ENCODE measurements around the gene SUCLA2. TPM values are rescaled to one million over a fixed set of nuclear protein-coding genes. Genes with fewer than 3 reads are reported as not detected.

The SUCLA2 gene
- polyA plus RNA-seq (2013), result 21.5 and 24.1 TPM in 2 replicates

DNA sequence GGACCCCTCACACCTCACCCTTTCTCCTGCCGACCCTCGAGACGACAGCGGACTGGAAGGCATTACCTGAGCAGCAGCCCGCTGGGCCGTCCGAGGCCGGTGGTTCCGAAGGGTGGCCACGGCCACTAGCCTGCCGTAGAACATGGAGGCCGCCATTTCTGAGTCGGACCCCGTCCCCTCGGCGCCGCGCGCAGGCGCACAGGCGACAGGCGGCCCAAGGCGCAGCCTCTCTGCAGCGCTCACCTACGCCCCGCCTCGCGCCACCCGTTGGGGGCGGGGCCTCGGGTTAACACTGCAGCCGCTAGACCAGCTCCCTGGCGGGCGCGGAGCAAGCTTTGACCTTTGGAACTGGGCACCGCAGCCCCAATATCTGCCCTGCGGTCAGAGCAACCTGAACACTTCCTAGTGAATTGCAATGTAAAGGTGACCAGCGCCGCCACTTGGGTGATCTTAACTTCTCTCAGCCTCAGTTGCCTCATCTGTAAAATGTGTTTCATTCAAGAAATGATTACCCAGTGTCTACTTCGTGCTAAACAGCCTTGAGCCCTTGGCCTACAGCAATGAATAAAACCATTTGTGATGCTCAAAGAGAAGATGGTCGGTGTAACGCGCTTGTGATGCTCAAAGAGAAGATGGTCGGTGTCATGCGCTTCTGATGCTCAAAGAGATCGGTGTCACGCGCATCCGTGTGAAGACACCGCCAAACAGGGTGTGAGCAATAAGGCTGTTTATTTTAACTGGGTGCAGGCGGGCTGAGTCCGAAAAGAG, at the start of gene SUCLA2:
SUCLA2 (minus strand) TSS at position 160 of the 768 bp plus-strand sequence; CDS start at position 156, 4 bp downstream.
- WGBS (ENCODE audit: extremely low coverage, insufficient coverage, insufficient read length), result no CpG with 5 or more reads among the region's 52 CpGs
- Histone ChIP-seq H3K27ac (ENCODE audit: low read depth, low read length) (no peak within 1 kb of the TSS), H2BK12ac (ENCODE audit: low read length) (peak within 1 kb of the TSS; percentile 17), H3K23ac (ENCODE audit: low read length) (no peak within 1 kb of the TSS), H3K4me2 (ENCODE audit: low read length) (peak within 1 kb of the TSS; percentile 92), H3K4me3 (ENCODE audit: low read depth, low read length) (peak within 1 kb of the TSS; percentile 95), H3K36me3 (ENCODE audit: control insufficient read depth in 1 of 2, insufficient read depth in 2 of 2, low read length in 2 of 2) (no peaks in the 10 kb centered on the region), H3K14ac (ENCODE audit: low read length) (peak within 1 kb of the TSS; percentile 97), H3K27me3 (ENCODE audit: insufficient read depth, low read length) (no peaks in the 10 kb centered on the region), H2AK5ac (ENCODE audit: low read length) (peak within 1 kb of the TSS; percentile 53), H3K18ac (ENCODE audit: low read length) (peak within 1 kb of the TSS; percentile 99), H4K12ac (ENCODE audit: low read depth, low read length) (peak within 1 kb of the TSS; percentile 100), H3K9me3 (ENCODE audit: insufficient read depth, low read depth, low read length) (no peaks in the 10 kb centered on the region), H3K4ac (ENCODE audit: low read depth, low read length) (peak within 1 kb of the TSS; percentile 98), H3K9ac (ENCODE audit: low read length) (peak within 1 kb of the TSS; percentile 93), H2BK120ac (ENCODE audit: insufficient read depth, low read length, poor library complexity) (peak within 1 kb of the TSS; percentile 93), H4K8ac (ENCODE audit: low read depth, low read length) (peak within 1 kb of the TSS; percentile 99), H3K79me1 (ENCODE audit: low read length) (peaks cover 5% of the 10 kb centered on the region), H3K79me2 (ENCODE audit: control insufficient read depth, insufficient read depth, low read length, poor library complexity) (peaks cover 6% of the 10 kb centered on the region), H2AFZ (ENCODE audit: insufficient read depth, low read length, poor library complexity) (peak within 1 kb of the TSS; percentile 99), H4K91ac (ENCODE audit: low read depth, low read length) (peak within 1 kb of the TSS; percentile 93), H2BK5ac (ENCODE audit: low read depth, low read length, poor library complexity) (peak within 1 kb of the TSS; percentile 76), H3K4me1 (ENCODE audit: control insufficient read depth in 1 of 2, insufficient read depth in 2 of 2, low read length in 2 of 2) (peaks cover 5 to 6% of the 10 kb centered on the region in 2 experiments)
- peak; percentile 94 to 97 for DNase-seq

DNA sequence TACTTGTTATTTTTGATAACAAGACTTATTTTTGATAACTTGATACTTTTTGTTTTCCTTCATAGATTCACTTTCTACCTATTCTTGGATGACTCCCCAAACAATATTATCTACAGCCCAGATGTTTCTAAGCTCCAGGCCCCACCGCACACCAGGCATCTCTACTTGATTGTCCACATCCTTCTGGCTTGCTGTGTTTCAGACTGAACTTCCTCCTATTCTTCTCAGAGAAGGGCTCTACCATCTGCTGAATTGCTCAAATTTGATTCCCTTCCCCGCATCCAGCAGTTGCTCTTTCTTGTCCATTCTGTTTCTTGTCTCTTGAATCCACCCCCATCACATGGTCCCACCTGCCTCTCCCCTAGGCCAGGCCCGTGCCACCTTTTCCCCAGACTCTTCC, 49.5 kb upstream of the SUCLA2 start:
- no CpG with 5 or more reads among the region's 3 CpGs for WGBS (ENCODE audit: extremely low coverage, insufficient coverage, insufficient read length)
- Histone ChIP-seq H2BK5ac (ENCODE audit: low read depth, low read length, poor library complexity) (no peak overlapping the region), H4K91ac (ENCODE audit: low read depth, low read length) (no peak overlapping the region), H3K36me3 (ENCODE audit: control insufficient read depth in 1 of 2, insufficient read depth in 2 of 2, low read length in 2 of 2) (peaks cover 21% of the 10 kb centered on the region in 2 experiments), H3K23ac (ENCODE audit: low read length) (no peak overlapping the region), H4K12ac (ENCODE audit: low read depth, low read length) (no peak overlapping the region), H2AFZ (ENCODE audit: insufficient read depth, low read length, poor library complexity) (no peak overlapping the region), H3K27me3 (ENCODE audit: insufficient read depth, low read length) (no peaks in the 10 kb centered on the region), H2BK12ac (ENCODE audit: low read length) (no peak overlapping the region), H2AK5ac (ENCODE audit: low read length) (no peak overlapping the region), H3K9me3 (ENCODE audit: insufficient read depth, low read depth, low read length) (no peaks in the 10 kb centered on the region), H2BK120ac (ENCODE audit: insufficient read depth, low read length, poor library complexity) (no peak overlapping the region), H3K4ac (ENCODE audit: low read depth, low read length) (no peak overlapping the region), H3K79me1 (ENCODE audit: low read length) (no peaks in the 10 kb centered on the region), H3K18ac (ENCODE audit: low read length) (no peak overlapping the region), H3K4me2 (ENCODE audit: low read length) (no peak overlapping the region), H3K14ac (ENCODE audit: low read length) (no peak overlapping the region), H3K79me2 (ENCODE audit: control insufficient read depth, insufficient read depth, low read length, poor library complexity) (no peaks in the 10 kb centered on the region), H3K4me1 (ENCODE audit: control insufficient read depth in 1 of 2, insufficient read depth in 2 of 2, low read length in 2 of 2) (no peaks in the 10 kb centered on the region), H3K4me3 (ENCODE audit: low read depth, low read length) (no peak overlapping the region), H3K27ac (ENCODE audit: low read depth, low read length) (no peak overlapping the region), H4K8ac (ENCODE audit: low read depth, low read length) (no peak overlapping the region), H3K9ac (ENCODE audit: low read length) (no peak overlapping the region)
- no peak for DNase-seq

DNA sequence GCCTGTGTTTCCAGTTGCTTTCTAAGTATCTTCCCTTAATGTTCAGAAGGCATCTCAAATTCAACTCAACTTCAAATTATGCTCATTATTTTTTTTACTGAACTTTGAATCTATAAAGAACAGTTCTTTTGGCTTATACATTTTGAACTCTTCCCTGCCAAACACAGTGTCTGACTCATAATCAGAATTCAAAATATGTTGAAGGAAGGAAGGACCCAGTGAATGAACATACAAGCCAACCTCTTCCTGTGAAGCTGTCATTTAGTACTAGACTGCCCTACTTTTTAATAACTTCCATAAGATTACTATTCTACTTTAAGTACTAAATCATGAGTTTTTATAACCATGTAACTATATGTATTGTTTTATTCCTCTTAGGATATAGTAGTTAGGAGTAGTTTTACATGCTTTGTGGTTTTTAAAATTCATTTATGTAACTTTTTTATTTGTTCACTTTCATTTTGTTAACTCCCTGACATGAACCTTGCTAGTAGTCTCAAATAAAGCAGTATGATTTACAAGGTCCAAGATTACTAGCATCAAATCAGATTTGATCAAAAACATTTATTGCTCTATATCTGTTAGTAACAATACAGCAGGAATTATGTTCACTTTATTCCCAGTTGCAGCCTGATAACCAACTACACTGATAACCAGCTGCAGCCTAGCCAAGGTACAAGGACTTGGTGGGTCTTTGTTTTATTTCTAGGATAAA, 42.9 kb upstream of the SUCLA2 start:
- no peak overlapping the region for H2AFZ ChIP-seq (ENCODE audit: insufficient read depth, low read length, poor library complexity)
- no peak overlapping the region for H2BK5ac ChIP-seq (ENCODE audit: low read depth, low read length, poor library complexity)
- H4K8ac ChIP-seq (ENCODE audit: low read depth, low read length), result no peak overlapping the region
- H3K27ac ChIP-seq (ENCODE audit: low read depth, low read length), result no peak overlapping the region
- H3K9me3 ChIP-seq (ENCODE audit: insufficient read depth, low read depth, low read length), result no peaks in the 10 kb centered on the region
- H3K14ac ChIP-seq (ENCODE audit: low read length), result no peak overlapping the region
- no peak overlapping the region for H3K18ac ChIP-seq (ENCODE audit: low read length)
- no peaks in the 10 kb centered on the region for H3K79me1 ChIP-seq (ENCODE audit: low read length)
- H2BK12ac ChIP-seq (ENCODE audit: low read length), result no peak overlapping the region
- H3K4me1 ChIP-seq (ENCODE audit: control insufficient read depth in 1 of 2, insufficient read depth in 2 of 2, low read length in 2 of 2), result peaks cover 3 to 4% of the 10 kb centered on the region in 2 experiments
- no peak overlapping the region for H3K4ac ChIP-seq (ENCODE audit: low read depth, low read length)
- no peak overlapping the region for H4K12ac ChIP-seq (ENCODE audit: low read depth, low read length)
- H3K36me3 ChIP-seq (ENCODE audit: control insufficient read depth in 1 of 2, insufficient read depth in 2 of 2, low read length in 2 of 2), result peaks cover 7 to 9% of the 10 kb centered on the region in 2 experiments
- H2AK5ac ChIP-seq (ENCODE audit: low read length), result no peak overlapping the region
- H3K23ac ChIP-seq (ENCODE audit: low read length), result no peak overlapping the region
- no peak overlapping the region for H2BK120ac ChIP-seq (ENCODE audit: insufficient read depth, low read length, poor library complexity)
- DNase-seq, result peak in 1 of 2 donors; percentile 40
- no peak overlapping the region for H4K91ac ChIP-seq (ENCODE audit: low read depth, low read length)
- no peak overlapping the region for H3K9ac ChIP-seq (ENCODE audit: low read length)
- no peaks in the 10 kb centered on the region for H3K27me3 ChIP-seq (ENCODE audit: insufficient read depth, low read length)
- H3K79me2 ChIP-seq (ENCODE audit: control insufficient read depth, insufficient read depth, low read length, poor library complexity), result no peaks in the 10 kb centered on the region
- H3K4me3 ChIP-seq (ENCODE audit: low read depth, low read length), result no peak overlapping the region
- no peak overlapping the region for H3K4me2 ChIP-seq (ENCODE audit: low read length)

DNA sequence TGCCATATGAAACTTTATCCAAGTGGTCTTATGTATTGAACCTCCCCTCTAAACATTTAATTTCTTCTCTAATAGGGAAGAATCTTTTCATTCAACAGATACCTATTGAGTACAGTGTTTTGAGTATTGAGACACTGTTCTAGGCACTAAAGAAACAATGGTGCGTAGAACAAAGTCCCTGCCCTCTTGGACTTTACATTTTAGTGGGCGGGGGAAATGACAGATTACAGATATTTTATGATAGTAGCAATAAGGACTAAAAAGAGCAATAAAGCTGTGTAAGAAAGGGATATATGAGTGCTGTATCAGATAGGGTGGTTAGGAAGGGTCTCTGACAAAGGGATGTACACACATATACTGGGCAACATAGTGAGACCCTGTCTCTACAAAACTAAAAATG, 41.8 kb upstream of the SUCLA2 start:
- Histone ChIP-seq H3K27me3 (ENCODE audit: insufficient read depth, low read length) (no peaks in the 10 kb centered on the region), H3K4me3 (ENCODE audit: low read depth, low read length) (no peak overlapping the region), H4K91ac (ENCODE audit: low read depth, low read length) (no peak overlapping the region), H3K27ac (ENCODE audit: low read depth, low read length) (no peak overlapping the region), H3K14ac (ENCODE audit: low read length) (no peak overlapping the region), H3K4me1 (ENCODE audit: control insufficient read depth in 1 of 2, insufficient read depth in 2 of 2, low read length in 2 of 2) (peaks cover 3 to 6% of the 10 kb centered on the region in 2 experiments), H3K18ac (ENCODE audit: low read length) (no peak overlapping the region), H4K12ac (ENCODE audit: low read depth, low read length) (no peak overlapping the region), H4K8ac (ENCODE audit: low read depth, low read length) (no peak overlapping the region), H3K9ac (ENCODE audit: low read length) (no peak overlapping the region), H2BK12ac (ENCODE audit: low read length) (no peak overlapping the region), H3K79me1 (ENCODE audit: low read length) (peaks cover 2% of the 10 kb centered on the region), H3K79me2 (ENCODE audit: control insufficient read depth, insufficient read depth, low read length, poor library complexity) (no peaks in the 10 kb centered on the region), H2AK5ac (ENCODE audit: low read length) (no peak overlapping the region), H3K4ac (ENCODE audit: low read depth, low read length) (no peak overlapping the region), H3K4me2 (ENCODE audit: low read length) (no peak overlapping the region), H2AFZ (ENCODE audit: insufficient read depth, low read length, poor library complexity) (no peak overlapping the region), H3K36me3 (ENCODE audit: control insufficient read depth in 1 of 2, insufficient read depth in 2 of 2, low read length in 2 of 2) (peaks cover 5 to 7% of the 10 kb centered on the region in 2 experiments), H3K23ac (ENCODE audit: low read length) (no peak overlapping the region), H2BK5ac (ENCODE audit: low read depth, low read length, poor library complexity) (no peak overlapping the region), H2BK120ac (ENCODE audit: insufficient read depth, low read length, poor library complexity) (no peak overlapping the region), H3K9me3 (ENCODE audit: insufficient read depth, low read depth, low read length) (no peaks in the 10 kb centered on the region)
- WGBS (ENCODE audit: extremely low coverage, insufficient coverage, insufficient read length), result no CpG with 5 or more reads among the region's 2 CpGs
- no peak for DNase-seq

Data from trophoblast cell (in vitro differentiated cells and primary cell).